ENCODE data around the gene THAP5.
"Not testable (repeated sequence)": the region's sequence is repeated elsewhere in the genome, so short reads cannot be mapped to it uniquely, and the experiment has no call there.

The THAP5 gene

DNA sequence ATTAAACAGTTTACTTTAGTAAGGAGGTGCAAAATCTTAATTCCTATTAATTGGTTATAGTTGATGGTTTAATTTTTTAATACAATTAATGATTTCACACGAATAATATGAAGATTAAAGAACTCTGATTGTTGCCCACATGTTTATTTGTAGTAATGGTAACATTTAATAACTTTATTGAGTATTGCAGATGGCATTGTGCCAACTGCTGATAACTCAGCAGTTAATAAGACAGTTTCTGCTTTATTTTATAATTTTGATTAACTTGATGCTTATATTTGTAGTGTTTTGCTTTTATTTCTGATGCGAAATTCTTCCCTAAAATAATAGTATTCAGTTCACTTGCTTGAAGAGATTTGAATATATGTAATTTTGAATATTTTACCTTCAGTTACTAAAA lies 3.0 kb upstream of the THAP5 start:
- Mint-ChIP-seq H3K27ac (no peak overlapping the region), H3K36me3 (ENCODE audit: insufficient read depth) (peaks cover 70% of the 10 kb centered on the region), H3K27me3 (no peaks in the 10 kb centered on the region), H3K9me3 (no peaks in the 10 kb centered on the region), H3K4me1 (ENCODE audit: low read depth in 2 of 2) (peaks cover 32 to 46% of the 10 kb centered on the region in 2 donors), H3K4me3 (no peak overlapping the region)
- no peak for ATAC-seq (replicated peaks)
- no peak for DNase-seq

DNA sequence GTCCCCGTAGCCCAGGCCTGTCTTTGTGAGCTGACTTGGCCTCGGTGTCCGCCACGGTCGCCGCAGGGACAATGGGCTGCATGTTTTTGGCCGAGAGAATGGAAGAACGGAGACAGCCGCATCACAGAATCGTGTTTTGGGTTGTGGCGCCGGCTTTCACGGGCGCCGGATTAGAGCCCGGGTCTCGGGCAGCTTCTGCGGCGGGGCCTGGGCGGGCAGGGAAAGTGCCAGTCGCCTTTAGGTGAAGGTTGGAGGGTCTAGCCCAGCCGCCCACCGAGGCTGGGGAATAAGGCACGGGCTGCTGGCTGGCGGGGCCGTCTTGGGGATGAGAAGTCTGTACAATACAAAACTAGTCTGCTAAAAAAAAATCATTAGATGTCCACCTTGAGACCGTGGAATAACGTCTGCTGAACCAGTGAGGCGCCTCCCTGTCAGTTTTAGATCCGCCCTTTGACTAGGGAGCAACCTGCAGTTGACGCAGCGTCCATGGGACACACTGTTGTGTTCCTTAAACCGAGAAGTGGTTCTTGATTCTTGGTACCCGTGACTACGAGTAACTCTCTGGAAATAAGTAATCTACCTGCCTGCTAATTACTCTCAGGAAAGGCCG lies 745 bp upstream of the THAP5 start:
- H3K9me3 Mint-ChIP-seq: no peaks in the 10 kb centered on the region
- H3K27ac Mint-ChIP-seq: peak overlapping the region; percentile 99 to 100
- ATAC-seq (replicated peaks) (no peak), DNase-seq (peak; percentile 27 to 39 (median 33))
- H3K27me3 Mint-ChIP-seq: no peaks in the 10 kb centered on the region
- H3K4me1 Mint-ChIP-seq (ENCODE audit: low read depth in 2 of 2): peaks cover 29 to 47% of the 10 kb centered on the region in 2 donors
- H3K36me3 Mint-ChIP-seq (ENCODE audit: insufficient read depth): peaks cover 68% of the 10 kb centered on the region
- peak overlapping the region; percentile 94 to 97 for H3K4me3 Mint-ChIP-seq

DNA sequence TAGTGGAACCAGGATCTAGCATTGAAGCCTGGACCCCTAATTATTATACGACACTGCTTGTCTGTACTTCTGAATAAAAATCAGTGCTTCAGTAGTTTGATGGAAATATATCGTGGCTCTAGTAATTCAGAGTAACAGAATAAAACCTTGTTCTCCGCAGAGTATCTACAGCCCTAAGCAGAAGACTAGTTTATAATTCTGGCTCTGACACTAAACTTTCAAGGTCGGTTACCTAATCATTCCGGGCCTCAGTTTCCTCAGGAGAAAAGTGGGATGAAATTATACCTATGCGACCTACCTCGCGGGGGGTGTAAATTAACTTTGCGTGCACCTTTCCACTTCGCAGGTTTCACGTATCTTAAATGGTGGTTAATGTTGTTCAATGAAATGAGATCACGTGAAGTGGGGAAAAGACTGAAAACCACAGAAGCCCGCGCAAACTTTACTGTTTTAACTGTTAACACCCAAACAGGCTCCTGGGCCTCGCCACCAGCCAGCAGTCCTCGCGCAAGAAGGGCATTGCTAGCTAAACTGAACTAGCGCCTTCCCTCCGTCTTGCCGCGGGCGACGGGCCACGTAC lies 615 bp downstream of the THAP5 start:
- peak in 1 of 3 experiments; percentile 60 for DNase-seq
- H3K4me3 Mint-ChIP-seq: peak overlapping the region; percentile 94 to 97
- peak overlapping the region; percentile 99 to 100 for H3K27ac Mint-ChIP-seq
- no peaks in the 10 kb centered on the region for H3K27me3 Mint-ChIP-seq
- no peaks in the 10 kb centered on the region for H3K9me3 Mint-ChIP-seq
- peak; percentile 30 for ATAC-seq (replicated peaks)
- peaks cover 27 to 45% of the 10 kb centered on the region in 2 donors for H3K4me1 Mint-ChIP-seq (ENCODE audit: low read depth in 2 of 2)
- H3K36me3 Mint-ChIP-seq (ENCODE audit: insufficient read depth): peaks cover 66% of the 10 kb centered on the region

DNA sequence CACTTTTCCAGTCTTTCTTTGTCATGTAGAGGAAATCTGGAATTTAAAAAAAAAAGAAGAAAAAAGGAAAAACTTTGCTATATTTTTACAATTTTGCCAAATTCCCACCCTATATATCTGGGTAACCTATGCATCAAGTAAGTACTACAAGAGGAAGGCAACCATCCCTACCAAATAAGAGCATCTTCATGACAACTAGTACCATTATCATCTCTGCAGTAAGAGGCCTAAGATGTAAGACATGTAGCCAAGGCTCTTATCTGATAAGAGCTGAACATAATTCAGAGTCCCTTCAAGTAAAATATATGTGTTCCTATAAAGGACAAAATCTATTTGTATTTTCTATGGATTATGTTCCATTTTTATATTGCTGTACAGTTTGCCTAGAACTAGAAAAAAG lies 3.5 kb downstream of the THAP5 start:
- DNase-seq (no peak), ATAC-seq (replicated peaks) (no peak)
- H3K36me3 Mint-ChIP-seq (ENCODE audit: insufficient read depth): peaks cover 39% of the 10 kb centered on the region
- H3K9me3 Mint-ChIP-seq: no peaks in the 10 kb centered on the region
- peak overlapping the region in 1 of 2 donors; percentile 10 for H3K27ac Mint-ChIP-seq
- H3K4me3 Mint-ChIP-seq: no peak overlapping the region
- H3K4me1 Mint-ChIP-seq (ENCODE audit: low read depth in 2 of 2): peaks cover 17 to 35% of the 10 kb centered on the region in 2 donors
- H3K27me3 Mint-ChIP-seq: no peaks in the 10 kb centered on the region

DNA sequence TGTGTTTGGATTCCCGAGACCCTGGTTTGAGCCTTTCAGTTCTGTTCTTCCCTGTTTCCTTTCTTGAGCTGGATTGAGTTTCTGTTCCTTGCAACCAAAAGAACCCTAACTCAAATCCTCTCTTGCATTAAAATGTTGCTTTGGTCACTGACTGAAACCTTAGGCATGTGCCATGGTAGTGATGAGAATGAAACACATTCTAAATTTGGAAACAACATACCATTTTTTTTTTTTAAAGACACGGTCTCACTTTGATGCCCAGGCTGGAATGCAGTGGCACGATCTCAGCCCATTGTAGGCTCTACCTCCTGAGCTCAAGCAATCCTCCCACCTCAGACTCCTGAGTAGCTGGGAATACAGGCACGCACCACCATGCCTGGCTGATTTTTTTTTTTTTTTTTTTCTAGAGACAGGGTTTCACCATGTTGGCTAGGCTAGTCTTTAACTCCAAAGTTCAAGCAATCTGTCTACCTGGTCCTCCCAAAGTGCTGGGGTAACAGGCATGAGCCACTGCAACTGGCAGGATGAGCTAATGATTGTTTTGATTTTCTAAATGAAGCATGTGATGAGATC lies 8.4 kb downstream of the THAP5 start:
- peak overlapping the region in 1 of 2 donors; percentile 25 for H3K27ac Mint-ChIP-seq
- no peaks in the 10 kb centered on the region for H3K27me3 Mint-ChIP-seq
- no peak for DNase-seq
- ATAC-seq (replicated peaks): no peak
- peaks cover 19% of the 10 kb centered on the region for H3K36me3 Mint-ChIP-seq (ENCODE audit: insufficient read depth)
- peaks cover 7 to 10% of the 10 kb centered on the region in 2 donors for H3K9me3 Mint-ChIP-seq
- H3K4me1 Mint-ChIP-seq (ENCODE audit: low read depth in 2 of 2): peaks cover 3 to 9% of the 10 kb centered on the region in 2 donors
- no peak overlapping the region for H3K4me3 Mint-ChIP-seq

DNA sequence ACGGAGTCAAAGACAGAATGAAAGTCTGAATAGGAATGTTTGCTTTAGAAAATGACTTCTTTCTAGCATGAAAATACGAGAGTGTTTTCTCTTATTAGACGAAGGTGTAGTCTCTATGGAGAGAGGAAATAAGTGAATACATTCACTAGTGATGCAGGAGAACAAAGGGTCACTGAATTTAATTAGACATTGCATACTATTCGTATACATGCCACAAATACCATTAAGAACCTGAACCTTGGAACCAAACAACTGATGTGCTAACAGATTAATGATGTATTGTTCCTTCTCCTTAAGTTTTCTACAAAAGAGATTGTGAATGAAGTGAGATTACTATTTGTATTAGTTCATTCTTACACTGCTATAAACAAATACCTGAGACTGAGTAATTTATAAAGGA lies 10.3 kb downstream of the THAP5 start:
- peaks cover 0 to 3% of the 10 kb centered on the region in 2 donors for H3K4me1 Mint-ChIP-seq (ENCODE audit: low read depth in 2 of 2)
- H3K27me3 Mint-ChIP-seq: no peaks in the 10 kb centered on the region
- H3K27ac Mint-ChIP-seq: no peak overlapping the region
- no peak for ATAC-seq (replicated peaks)
- peaks cover 7 to 10% of the 10 kb centered on the region in 2 donors for H3K9me3 Mint-ChIP-seq
- peaks cover 2% of the 10 kb centered on the region for H3K36me3 Mint-ChIP-seq (ENCODE audit: insufficient read depth)
- H3K4me3 Mint-ChIP-seq: no peak overlapping the region
- no peak for DNase-seq

DNA sequence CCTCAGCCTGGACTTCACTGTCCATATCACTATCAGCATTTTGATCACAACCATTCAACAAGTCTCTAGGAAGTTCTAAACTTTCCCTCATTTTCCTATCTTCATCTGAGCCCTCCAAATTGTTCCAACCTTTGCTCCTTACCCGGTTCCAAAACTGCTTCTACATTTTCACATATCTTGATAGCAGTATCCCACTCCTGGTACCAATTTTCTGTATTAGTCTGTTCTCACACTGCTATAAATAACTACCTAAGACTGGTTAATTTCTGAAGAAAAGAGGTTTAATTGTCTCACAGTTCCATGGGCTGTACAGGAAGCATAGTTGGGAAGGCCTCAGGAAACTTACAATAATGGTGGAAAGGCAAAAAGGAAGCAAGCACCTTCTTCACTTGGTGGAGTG lies 11.9 kb downstream of the THAP5 start:
- Mint-ChIP-seq H3K36me3 (ENCODE audit: insufficient read depth) (peaks cover 2% of the 10 kb centered on the region), H3K4me3 (no peak overlapping the region)
- ATAC-seq (replicated peaks): no peak

DNA sequence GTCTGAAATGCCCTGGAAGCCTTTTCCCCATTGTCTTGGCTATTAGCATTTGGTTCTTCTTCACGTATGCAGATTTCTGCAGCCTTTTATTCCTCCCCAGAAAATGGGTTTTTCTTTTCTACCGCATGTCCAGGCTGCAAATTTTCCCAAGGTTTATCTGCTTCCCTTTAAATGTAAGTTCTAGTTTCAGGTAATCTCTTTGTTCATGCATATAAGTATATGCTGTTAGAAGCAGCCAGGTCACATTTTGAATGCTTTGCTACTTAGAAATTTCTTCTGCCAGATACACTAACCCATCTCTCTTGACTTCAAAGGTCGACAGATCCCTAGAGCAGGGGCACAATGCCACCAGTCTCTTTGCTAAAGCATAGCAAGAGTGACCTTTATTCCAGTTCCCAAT lies 12.3 kb downstream of the THAP5 start:
- H3K27ac Mint-ChIP-seq: no peak overlapping the region
- H3K9me3 Mint-ChIP-seq: peaks cover 7 to 10% of the 10 kb centered on the region in 2 donors
- no peak overlapping the region for H3K4me3 Mint-ChIP-seq
- H3K36me3 Mint-ChIP-seq (ENCODE audit: insufficient read depth): peaks cover 2% of the 10 kb centered on the region
- H3K4me1 Mint-ChIP-seq (ENCODE audit: low read depth in 2 of 2): peaks cover 0 to under 1% of the 10 kb centered on the region in 2 donors
- DNase-seq (no peak), ATAC-seq (replicated peaks) (no peak)
- no peaks in the 10 kb centered on the region for H3K27me3 Mint-ChIP-seq

More for the DNA sequence above, 11.9 kb downstream of the THAP5 start:
- Mint-ChIP-seq H3K27ac (no peak overlapping the region), H3K4me1 (ENCODE audit: low read depth in 2 of 2) (peaks cover 0 to 3% of the 10 kb centered on the region in 2 donors), H3K9me3 (peaks cover 7 to 10% of the 10 kb centered on the region in 2 donors), H3K27me3 (no peaks in the 10 kb centered on the region)
- no peak for DNase-seq

DNA sequence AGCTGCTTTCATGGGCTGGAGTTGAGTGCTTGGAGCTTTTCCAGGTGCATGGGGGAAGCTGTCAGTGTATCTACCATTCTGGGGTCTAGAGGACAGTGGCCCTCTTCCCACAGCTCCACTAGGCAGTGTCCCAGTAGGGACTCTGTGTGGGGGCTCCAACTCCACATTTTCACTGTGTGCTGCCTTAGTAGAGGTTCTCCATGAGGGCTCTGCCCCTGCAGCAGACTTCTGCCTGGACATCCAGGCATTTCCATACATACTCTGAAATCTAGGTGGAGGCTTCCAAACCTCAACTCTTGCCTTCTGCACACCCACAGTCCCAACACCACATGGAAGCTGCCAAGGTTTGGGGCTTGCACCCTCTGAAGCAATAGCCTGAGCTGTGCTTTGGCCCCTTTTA lies 12.8 kb downstream of the THAP5 start:
- H3K27ac Mint-ChIP-seq; H3K9me3 Mint-ChIP-seq; H3K4me3 Mint-ChIP-seq; H3K27me3 Mint-ChIP-seq; H3K36me3 Mint-ChIP-seq (ENCODE audit: insufficient read depth); ATAC-seq (replicated peaks); H3K4me1 Mint-ChIP-seq (ENCODE audit: low read depth in 2 of 2); DNase-seq: not testable (repeated sequence)

DNA sequence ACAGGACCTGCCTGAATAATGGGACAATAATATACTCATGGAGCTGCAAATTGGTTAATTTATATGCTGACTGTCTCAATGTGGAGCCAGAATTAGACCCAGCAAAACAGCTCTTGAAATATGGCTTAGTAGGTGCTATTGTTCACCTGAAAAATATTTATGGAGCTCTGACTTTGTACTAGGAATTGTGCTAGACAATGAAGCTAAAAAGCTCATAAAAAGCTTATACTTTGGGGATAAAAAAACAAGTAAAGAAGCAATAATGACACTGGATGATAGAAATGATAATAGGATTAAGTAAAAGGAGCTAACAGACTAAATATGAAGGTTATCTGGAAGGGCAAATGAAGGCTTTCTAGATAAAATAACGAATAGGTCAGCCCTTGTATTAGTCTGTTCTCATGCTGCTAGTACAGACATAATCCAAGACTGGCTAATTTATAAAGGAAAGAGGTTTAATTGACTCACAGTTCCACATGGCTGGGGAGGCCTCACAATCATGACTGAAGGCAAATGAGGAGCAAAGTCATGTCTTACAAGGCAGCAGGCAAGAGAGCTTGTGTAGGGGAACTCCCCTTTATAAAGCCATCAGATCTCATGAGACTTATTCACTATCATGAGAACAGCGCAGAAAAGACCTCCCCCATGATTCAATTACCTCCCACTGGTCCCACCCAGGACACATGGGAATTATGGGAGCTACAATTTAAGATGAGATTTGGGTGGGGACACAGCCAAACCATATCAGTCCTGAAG lies 21.2 kb downstream of the THAP5 start:
- not testable (repeated sequence) for H3K9me3 Mint-ChIP-seq; DNase-seq; H3K4me1 Mint-ChIP-seq (ENCODE audit: low read depth in 2 of 2); H3K4me3 Mint-ChIP-seq; ATAC-seq (replicated peaks); H3K27ac Mint-ChIP-seq; H3K36me3 Mint-ChIP-seq (ENCODE audit: insufficient read depth); H3K27me3 Mint-ChIP-seq

DNA sequence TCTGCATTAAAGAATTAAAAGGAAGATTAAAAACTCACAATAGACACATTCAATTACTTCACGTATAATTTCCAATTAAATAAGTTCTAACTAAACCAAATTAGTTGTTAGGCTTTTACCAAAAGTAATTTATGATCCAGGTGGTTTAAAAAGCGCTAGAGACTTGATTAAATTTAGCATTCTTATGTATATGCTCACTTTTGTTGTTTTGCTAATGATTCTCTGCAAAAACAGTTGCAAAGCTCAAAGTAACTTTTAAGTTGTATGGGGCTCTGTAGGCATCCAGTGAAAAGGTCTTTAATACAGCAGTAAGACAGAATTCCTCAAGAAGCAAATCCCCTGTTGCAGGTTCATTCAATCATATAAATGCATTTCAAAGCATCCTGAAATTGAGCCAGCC lies 28.0 kb downstream of the THAP5 start:
- H3K4me1 Mint-ChIP-seq (ENCODE audit: low read depth in 2 of 2): no peaks in the 10 kb centered on the region
- no peaks in the 10 kb centered on the region for H3K36me3 Mint-ChIP-seq (ENCODE audit: insufficient read depth)
- no peak overlapping the region for H3K4me3 Mint-ChIP-seq
- H3K27me3 Mint-ChIP-seq: peaks cover 13 to 29% of the 10 kb centered on the region in 2 donors
- no peaks in the 10 kb centered on the region for H3K9me3 Mint-ChIP-seq
- no peak for ATAC-seq (replicated peaks)
- H3K27ac Mint-ChIP-seq: no peak overlapping the region
- DNase-seq: no peak

DNA sequence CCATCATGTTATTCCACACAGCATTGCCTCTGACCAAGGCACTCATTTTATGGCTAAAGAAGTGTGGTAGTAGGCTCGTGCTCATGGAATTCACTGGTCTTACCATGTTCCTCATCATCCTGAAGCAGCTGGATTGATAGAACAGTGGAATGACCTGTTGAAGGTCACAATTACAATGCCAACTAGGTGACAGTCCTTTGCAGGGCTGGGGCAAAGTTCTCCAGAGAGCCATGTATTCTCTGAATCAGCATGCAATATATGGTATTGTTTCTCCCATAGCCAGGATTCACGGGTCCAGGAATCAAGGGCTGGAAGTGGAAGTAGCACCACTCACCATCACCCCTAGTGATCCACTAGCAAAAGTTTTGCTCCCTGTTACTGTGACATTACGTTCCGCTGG lies 30.8 kb downstream of the THAP5 start:
- not testable (repeated sequence) for H3K27ac Mint-ChIP-seq, H3K9me3 Mint-ChIP-seq

DNA sequence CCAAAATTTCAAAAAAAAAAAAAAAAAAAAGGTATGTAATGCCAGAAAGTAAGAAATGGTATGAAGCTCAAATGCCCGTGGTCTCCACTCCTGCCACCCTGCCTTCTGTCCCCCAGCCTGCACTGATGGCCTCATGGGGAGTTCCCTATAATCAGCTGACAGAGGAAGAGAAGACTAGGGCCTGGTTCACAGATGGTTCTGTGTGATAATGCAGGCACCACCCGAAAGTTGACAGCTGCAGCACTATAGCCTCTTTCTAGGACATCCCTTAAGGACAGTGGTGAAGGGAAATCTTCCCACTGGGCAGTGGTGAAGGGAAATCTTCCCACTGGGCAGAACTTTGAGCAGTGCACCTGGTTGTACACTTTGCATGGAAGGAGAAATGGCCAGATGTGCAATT lies 31.3 kb downstream of the THAP5 start:
- not testable (repeated sequence) for H3K9me3 Mint-ChIP-seq; DNase-seq; H3K27ac Mint-ChIP-seq; H3K4me1 Mint-ChIP-seq (ENCODE audit: low read depth in 2 of 2); H3K4me3 Mint-ChIP-seq; H3K36me3 Mint-ChIP-seq (ENCODE audit: insufficient read depth); ATAC-seq (replicated peaks)
- peaks cover 29 to 37% of the 10 kb centered on the region in 2 donors for H3K27me3 Mint-ChIP-seq

More for the DNA sequence above, 30.8 kb downstream of the THAP5 start:
- not testable (repeated sequence) for DNase-seq; H3K36me3 Mint-ChIP-seq (ENCODE audit: insufficient read depth); ATAC-seq (replicated peaks); H3K4me3 Mint-ChIP-seq; H3K4me1 Mint-ChIP-seq (ENCODE audit: low read depth in 2 of 2)
- peaks cover 29 to 37% of the 10 kb centered on the region in 2 donors for H3K27me3 Mint-ChIP-seq
